Activated CD8-positive, alpha-beta memory T cell treated with anti-CD3 and anti-CD28 coated beads, Interleukin-2, amount 50 U/mL, for 1 hour (primary cell): Measurements from ENCODE around the gene ADAMTS12.

ENCODE experiments used
- DNase-seq: peaks from one replicate; pipeline ENCODE4 v3.0.0-alpha.2; 2020; ENCODE audit errors: extremely low read depth

The ADAMTS12 gene

GRCh38 chr5:33479311-33479710, 412.5 kb downstream of the ADAMTS12 start:
- DNase-seq = no peak

- DNase-seq = no peak
Observed at GRCh38 chr5:33477816-33478215, 414.0 kb downstream of the ADAMTS12 start.

GRCh38 chr5:33476992-33477391, 414.8 kb downstream of the ADAMTS12 start:
- no peak for DNase-seq

- DNase-seq = no peak
Observed at GRCh38 chr5:33475706-33476105, 416.1 kb downstream of the ADAMTS12 start.

DNA sequence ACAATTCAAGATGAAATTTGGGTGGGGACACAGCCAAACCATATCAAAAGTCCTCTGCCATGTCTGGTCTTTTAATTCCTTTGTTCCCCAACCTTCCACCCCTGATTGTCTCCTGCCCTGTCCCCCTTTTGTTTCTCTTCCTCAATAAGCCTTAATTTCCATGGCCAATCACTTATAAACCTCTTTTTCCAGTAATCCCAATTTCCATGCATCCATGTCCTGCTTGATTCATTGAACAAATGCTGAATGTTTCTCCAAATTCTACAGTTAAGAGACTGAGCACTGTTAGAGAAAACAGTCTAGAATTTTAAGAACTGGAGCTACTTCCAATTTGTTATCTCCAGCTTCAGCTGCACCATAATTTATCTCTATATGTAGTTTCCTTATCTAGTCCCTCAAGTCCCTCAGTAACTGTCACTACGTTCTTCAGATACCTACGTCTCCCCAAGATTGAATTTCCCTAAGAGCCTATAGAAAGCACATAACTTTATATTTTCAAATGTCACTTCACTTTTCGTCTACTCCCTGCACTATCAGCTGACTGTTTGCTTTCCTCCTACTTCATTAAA, 416.8 kb downstream of the ADAMTS12 start:
- no peak for DNase-seq

GRCh38 chr5:33474004-33474403, 417.8 kb downstream of the ADAMTS12 start:
- DNase-seq = no peak
